Fibroblast of lung (primary cell): ENCODE data around the gene NKX6-2.

Experiments used
- EZH2 ChIP-seq: IDR thresholded peaks from 2 replicates; pipeline ENCODE4 v1.5.1; 2012; ENCODE audit warnings: low read length, control low read depth, mild to moderate bottlenecking; ENCODE audit errors: missing control alignments
- TF ChIP-seq, protein P1 (sequence below), 2 donors: IDR thresholded peaks in 1 of 2; conservative IDR thresholded peaks in 1 of 2; 1 replicate in 1 of 2; 2 replicates in 1 of 2; pipeline ENCODE4 v1.5.1; 2011 to 2012; ENCODE audit warnings: low read length in 2 of 2, control low read depth in 1 of 2, inconsistent platforms in 1 of 2, low read depth in 1 of 2, mild to moderate bottlenecking in 1 of 2

DNA sequence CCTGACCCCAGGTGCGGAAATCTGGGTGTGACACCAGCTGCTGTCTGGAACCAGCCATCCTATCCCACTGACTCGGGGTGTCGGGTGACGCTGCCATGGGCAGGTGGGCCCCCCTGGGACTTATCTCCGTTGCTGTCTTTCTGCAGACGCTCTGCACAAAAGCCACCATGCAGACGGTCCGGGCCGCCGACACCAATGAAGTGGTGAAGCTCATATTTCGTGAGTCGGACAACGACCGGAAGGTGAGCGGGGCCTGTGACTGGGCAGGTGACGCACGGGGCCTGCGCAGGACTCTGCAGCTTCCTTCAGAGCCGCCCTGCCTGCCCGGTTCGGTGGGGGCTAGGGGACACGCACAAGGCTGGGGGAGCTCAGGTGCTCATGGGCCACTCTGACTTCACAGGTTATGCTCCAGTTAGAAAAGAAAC lies 36.6 kb downstream of the NKX6-2 start:
- TF ChIP-seq, protein P1, sequence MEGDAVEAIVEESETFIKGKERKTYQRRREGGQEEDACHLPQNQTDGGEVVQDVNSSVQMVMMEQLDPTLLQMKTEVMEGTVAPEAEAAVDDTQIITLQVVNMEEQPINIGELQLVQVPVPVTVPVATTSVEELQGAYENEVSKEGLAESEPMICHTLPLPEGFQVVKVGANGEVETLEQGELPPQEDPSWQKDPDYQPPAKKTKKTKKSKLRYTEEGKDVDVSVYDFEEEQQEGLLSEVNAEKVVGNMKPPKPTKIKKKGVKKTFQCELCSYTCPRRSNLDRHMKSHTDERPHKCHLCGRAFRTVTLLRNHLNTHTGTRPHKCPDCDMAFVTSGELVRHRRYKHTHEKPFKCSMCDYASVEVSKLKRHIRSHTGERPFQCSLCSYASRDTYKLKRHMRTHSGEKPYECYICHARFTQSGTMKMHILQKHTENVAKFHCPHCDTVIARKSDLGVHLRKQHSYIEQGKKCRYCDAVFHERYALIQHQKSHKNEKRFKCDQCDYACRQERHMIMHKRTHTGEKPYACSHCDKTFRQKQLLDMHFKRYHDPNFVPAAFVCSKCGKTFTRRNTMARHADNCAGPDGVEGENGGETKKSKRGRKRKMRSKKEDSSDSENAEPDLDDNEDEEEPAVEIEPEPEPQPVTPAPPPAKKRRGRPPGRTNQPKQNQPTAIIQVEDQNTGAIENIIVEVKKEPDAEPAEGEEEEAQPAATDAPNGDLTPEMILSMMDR (conservative IDR thresholded peaks at IDR 0.05 in 1 of 2, IDR thresholded peaks at IDR 0.05 in 1 of 2; ENCODE audit: low read depth in 1 of 2, low read length in 2 of 2), result no peak
- TF ChIP-seq EZH2, result no peak
